HUDEP-2 (cell line): ENCODE data around the gene FAM78A.

Source experiments
- DNase-seq, 76 experiments: peaks; one replicate each; lab custom pipeline; 2025; ENCODE audit not compliant: unreplicated experiment in 76 of 76; lab: John Stamatoyannopoulos, UW

Gene FAM78A

DNA sequence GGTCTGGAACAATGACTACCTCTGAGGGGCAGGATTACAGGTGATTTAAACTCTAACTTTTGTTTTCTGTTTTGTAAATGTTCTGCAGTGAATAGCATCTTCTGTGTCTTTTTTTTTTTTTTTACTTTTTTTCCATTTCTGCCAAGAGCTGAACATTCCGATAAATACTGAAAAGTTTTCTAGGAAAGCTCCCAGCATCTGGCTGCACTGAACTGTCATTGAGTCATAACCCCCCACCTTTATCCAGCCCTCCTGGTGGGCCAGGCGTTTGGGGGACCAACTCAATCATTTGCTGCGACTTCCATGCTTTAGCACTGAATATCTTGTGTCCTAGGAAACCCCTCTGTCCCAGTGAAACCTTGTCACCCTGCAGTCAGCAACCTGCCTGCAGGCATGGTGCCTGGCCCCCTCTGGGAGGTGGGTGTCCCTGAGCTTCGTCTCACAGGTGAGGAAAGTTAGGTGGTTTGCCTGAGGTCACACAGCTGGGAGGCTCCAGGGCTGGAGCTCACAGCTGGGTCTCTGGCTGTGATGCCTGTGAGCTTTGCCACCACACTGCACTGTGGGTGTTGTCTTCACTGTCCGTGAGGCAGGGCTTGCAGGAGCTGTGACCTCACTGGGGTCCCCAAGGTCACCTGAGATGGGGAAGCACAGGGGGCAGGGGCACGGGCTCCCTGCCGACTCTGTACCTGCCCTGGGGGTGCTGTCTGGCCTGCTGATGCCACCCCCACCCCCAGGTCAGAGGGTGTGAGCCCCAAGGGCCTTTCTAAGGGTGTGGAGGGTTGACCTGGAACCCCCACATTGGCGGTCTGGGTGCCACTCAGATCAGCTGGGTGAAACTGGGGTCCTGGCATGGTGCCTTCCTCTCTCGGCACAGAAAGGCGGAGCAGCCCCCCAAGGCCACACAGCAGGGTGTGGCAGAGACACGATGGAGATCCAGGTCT is 27.3 kb upstream of the FAM78A start:
- no peak for DNase-seq

DNA sequence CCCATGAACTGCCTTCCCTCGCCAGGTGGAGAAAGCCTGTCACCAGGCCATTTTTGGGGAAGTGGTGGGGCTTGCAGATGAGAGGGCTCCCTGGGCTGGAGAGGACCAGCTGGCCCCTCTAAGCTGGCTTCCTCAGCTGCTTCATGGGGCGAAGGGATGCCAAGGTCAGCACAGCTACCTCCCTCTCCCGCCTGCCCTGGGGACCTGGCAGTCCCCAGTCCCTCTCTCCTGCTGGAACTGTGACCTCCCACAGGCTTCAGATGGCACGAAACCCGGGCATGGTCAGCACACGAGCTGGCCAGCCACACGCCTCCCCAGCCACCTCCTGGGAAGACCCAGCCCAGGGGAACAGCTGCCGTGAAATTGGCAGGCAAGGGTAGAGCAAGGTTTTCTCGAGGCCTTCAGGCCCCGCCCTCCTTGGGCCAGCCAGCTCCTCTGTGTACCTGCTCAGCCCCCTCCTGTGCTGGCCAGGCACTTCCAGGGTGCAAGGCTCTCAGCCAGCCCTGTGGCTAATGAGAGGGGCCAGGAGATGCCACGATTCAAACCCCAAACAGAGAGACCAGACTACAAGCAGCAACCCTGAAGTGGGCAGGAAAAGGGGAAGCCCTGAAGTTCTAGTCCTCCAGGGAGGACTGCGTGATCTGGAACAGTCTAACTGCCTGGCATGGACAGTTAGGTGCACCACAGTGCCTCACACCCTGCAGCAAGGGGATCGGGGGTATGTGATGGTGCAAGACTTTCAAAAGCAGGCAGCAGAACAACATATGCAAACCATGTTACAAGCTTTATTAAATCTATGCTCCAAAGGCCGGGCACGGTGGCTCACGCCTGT is 26.1 kb upstream of the FAM78A start:
- no peak for DNase-seq

DNA sequence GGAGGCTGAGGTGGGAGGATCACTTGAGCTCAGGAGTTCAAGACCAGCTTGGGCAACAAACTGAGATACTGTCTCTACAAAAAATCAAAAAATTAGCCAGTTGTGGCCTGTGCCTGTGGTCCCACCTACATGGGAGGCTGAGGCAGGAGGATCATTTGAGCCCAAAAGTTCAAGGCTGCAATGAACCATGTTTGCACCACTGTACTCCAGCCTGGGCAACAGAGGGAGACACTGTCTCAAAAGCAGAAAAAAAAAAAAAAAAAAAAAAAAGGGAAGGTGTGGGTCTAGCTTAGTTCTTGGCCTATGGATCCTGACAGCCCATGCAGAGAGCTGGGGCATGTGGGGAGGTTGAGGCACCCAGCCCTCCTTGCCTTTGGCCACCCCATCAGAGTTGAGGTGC is 24.1 kb upstream of the FAM78A start:
- DNase-seq, result no peak

- DNase-seq, result no peak
Measured at GRCh38 chr9:131299961-131300347, 23.6 kb upstream of the FAM78A start.

- no peak for DNase-seq
Measured at GRCh38 chr9:131299346-131299960, 23.1 kb upstream of the FAM78A start.

GRCh38 chr9:131298816-131299215 is 22.5 kb upstream of the FAM78A start:
- no peak for DNase-seq

DNA sequence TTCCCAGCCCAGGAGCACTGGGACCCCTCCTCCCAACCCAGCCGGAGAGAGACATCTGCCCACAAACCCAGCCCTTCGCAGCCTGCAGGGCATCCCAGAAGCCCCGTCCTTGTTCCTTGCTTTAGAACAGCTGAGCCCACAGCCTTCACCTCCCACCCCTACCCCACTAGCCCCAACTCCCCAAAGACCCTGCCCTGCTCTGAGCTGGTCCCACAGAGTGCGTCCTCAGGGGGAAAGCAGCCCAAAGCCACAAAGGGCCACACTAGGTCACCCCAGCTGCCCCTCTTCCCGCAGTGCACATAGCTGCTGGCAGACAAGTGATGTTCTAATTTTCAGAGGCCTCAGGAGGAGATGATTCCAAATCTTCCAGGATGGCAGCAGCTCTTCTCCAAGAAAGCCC is 22.0 kb upstream of the FAM78A start:
- DNase-seq, result no peak

DNA sequence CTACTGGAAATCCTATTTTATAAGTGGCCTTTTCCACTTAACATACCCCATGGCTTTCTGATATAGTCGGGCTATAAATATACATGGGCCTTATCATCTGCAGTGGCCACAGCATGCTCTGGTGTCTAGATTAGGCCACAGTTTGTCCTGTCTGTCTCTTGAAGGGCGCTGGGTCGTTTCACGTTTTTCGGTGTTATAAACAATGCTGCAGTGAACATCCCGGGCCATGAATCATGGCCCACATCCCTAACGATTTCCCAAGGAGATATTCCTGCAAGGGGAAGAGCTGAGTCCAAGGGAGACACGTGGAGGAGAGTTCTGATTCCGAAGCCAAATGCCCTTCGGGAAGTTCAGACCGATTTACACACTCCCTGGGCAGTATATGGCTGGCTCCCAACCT is 21.6 kb upstream of the FAM78A start:
- DNase-seq, result peak in 3 of 76 experiments; percentile 7 to 19 (median 15)

DNA sequence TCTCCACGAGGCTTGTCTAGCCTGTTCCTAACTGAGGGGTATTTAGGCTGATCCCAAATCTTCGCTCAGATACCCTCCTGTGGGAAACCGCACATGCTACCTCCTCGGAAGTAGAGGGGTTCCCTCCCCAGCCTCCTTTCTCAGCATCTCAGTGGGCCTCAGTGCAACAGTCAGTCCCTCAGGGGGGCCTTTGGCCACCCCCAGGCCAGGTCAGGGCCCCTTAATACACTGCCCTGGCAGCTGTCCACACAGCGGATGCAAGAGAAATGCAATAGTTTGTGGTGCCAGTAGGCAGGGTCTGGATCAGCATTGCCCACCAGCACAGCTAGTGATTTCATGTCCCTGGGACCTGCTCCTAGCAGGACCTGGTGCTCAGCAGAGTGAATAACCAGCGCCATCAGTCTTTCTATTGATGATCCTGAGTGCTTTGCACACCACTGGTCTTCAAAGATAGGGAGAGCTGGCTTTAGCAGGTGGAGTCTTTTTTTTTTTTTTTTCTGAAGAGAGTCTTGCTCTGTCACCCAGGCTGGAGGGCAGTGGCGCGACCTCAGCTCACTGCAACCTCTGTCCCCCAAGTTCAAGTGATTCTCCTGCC is 20.7 kb upstream of the FAM78A start:
- peak in 4 of 76 experiments; percentile 8 to 23 (median 12) for DNase-seq

DNA sequence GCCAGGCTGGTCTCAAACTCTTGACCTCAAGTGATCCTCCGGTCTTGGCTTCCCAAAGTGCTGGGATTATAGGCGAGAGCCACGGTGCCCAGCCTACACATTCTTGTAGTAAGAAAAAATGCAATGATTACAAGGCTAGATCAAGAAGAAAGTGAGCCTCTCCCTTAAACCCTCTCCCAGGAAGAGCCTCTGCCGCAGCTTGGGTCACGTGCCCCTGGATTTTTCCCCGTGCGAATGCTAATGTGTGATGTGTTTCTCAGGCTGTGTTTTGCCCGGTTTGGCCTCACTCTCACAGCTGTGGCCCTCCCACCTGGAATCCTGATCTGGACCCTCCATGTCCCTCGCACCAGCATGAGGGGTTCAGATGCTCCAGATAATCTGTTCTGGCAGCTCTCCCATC is 20.1 kb upstream of the FAM78A start:
- no peak for DNase-seq

GRCh38 chr9:131292937-131293336 is 16.6 kb upstream of the FAM78A start:
- no peak for DNase-seq

DNA sequence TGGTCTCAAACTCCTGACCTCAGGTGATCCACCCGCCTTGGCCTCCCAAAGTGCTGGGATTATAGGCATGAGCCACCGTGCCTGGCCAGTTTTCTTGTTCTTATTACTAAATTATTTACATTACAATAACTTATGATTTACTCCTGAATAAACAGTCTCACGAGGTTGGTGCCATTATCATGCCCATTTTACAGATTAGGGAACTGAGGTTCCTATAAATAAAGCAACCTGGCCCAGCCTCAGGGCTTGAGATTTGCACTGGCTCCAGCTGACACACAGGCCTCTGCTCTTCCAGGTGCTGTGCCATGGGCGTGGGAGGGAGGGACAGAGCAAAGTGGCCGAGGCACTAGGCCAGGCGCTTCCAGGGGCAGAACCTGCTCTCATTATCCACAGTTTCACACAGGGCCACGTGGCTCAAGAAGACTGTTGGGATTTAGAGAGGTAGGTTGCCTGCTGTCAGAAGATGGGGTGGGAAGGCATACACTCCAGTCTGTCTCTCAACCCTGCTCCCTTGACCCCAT is 15.5 kb upstream of the FAM78A start:
- no peak for DNase-seq

GRCh38 chr9:131290767-131291370 is 14.6 kb upstream of the FAM78A start:
- DNase-seq, result no peak

DNA sequence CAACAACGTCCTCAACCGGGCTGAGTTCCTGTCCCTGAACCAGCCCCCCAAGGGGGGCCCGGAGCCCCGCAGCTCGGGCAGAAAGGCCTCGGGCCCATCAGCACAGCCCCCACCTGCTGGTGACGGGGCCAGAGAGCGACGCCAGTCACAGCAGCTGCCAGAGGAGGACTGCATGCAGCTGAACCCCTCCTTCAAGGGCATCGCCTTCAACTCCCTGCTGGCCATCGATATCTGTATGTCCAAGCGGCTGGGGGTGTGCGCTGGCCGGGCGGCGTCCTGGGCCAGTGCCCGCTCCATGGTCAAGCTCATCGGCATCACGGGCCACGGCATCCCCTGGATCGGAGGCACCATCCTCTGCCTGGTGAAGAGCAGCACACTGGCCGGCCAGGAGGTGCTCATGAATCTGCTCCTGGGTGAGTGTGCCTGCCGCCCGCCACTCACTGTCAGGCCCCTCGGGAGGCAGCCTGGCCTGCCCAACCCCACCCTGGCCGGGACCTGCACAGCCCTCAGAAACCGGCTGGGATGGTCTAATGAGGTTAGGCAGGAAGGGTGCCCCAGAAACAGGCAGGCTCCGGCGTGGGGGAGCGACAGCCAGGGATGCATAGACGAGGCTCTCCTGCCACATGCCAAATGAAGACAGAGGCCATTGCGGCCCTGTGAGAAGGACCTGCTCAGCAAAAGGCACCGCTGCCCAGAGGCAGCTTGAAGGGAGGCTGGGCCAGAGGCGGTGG is 13.9 kb upstream of the FAM78A start:
- no peak for DNase-seq

- DNase-seq, result no peak
Measured at GRCh38 chr9:131289301-131290035, 13.2 kb upstream of the FAM78A start, which contains the start of gene PLPP7. Gene PLPP7 (plus strand): TSS chr9:131289723. CDS start chr9:131289998, 275 bp downstream.

- DNase-seq, result no peak
Measured at GRCh38 chr9:131288217-131288616, 11.9 kb upstream of the FAM78A start.

DNA sequence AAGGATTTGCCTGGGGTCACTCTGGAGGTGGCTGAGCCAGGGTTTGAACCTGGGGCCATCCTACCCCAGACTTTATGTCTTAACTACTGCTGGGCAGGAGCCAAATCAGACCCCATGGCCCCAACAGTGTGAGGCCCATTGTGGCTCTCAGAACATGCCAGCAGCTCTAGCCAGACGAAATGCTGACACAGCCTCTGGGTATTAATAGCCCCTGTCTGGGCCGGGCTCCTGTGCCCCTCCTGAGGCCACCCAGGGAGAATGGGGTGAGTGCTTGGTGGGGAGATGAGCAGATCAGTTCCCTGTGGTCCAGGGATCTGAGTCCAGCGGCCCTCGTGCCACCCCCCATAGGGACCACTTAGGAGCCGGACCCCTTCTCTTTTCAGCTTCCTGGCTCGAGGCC is 11.0 kb upstream of the FAM78A start:
- no peak for DNase-seq

GRCh38 chr9:131284856-131285255 is 8.5 kb upstream of the FAM78A start:
- DNase-seq, result no peak
